Measurements from ENCODE around the gene PWWP2A.

Gene PWWP2A

DNA sequence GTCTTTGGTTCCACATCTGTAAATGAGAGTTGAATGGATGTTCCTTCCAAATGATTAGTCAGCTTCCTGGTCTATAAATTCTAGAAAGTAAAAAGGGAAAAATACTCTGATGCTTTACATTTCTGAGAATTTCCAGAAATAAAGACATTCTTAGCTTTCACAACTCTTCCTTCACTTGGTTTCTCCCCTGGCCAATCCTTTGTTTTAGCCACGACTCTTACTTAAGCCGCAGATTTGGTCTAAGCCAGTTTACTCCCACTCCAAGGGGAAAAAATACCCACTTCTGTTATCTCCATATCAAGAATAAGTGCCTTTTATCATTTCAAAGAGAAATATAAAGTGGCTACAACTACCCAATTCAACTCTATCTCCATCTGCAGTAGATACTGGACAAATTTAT is 29.7 kb downstream of the PWWP2A start:
- Histone ChIP-seq H3K9me3 (ENCODE audit: control insufficient read depth, low read length) (no peaks in the 10 kb centered on the region), H2AFZ (no peak overlapping the region), H3K4me2 (ENCODE audit: low read length) (no peak overlapping the region), H3K9ac (no peak overlapping the region), H3K27me3 (ENCODE audit: control insufficient read depth, insufficient read depth, low read length) (no peaks in the 10 kb centered on the region), H3K27ac (no peak overlapping the region), H3K36me3 (ENCODE audit: control insufficient read depth, insufficient read depth, low read length) (no peaks in the 10 kb centered on the region), H3K4me1 (peaks cover 2% of the 10 kb centered on the region), H3K79me2 (no peaks in the 10 kb centered on the region), H3K4me3 (ENCODE audit: low read depth, low read length) (no peak overlapping the region)
- TF ChIP-seq, protein P1, sequence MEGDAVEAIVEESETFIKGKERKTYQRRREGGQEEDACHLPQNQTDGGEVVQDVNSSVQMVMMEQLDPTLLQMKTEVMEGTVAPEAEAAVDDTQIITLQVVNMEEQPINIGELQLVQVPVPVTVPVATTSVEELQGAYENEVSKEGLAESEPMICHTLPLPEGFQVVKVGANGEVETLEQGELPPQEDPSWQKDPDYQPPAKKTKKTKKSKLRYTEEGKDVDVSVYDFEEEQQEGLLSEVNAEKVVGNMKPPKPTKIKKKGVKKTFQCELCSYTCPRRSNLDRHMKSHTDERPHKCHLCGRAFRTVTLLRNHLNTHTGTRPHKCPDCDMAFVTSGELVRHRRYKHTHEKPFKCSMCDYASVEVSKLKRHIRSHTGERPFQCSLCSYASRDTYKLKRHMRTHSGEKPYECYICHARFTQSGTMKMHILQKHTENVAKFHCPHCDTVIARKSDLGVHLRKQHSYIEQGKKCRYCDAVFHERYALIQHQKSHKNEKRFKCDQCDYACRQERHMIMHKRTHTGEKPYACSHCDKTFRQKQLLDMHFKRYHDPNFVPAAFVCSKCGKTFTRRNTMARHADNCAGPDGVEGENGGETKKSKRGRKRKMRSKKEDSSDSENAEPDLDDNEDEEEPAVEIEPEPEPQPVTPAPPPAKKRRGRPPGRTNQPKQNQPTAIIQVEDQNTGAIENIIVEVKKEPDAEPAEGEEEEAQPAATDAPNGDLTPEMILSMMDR (IDR thresholded peaks at IDR 0.05) = no peak

DNA sequence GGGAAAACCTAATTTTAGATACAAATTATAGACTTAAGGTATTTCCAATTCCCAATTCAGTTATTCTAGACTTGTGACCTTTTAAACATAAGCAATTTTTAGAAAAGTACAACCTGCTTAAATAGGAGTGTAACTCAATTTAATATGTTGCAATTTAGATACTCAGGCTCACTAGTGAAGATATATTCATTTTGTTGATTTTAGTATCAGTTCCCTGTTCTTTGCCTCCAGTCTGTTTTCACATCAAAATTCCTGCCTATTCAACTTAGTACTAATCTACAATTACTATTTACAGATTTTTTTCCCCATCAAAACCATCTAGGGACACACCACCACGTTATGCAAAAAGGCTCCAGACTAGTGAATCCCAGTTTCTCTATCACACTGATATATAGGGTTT is 30.4 kb downstream of the PWWP2A start:
- H3K27me3 ChIP-seq (ENCODE audit: control insufficient read depth, insufficient read depth, low read length) = no peaks in the 10 kb centered on the region
- H2AFZ ChIP-seq = no peak overlapping the region
- no peaks in the 10 kb centered on the region for H3K36me3 ChIP-seq (ENCODE audit: control insufficient read depth, insufficient read depth, low read length)
- no peak overlapping the region for H3K4me2 ChIP-seq (ENCODE audit: low read length)
- no peak overlapping the region for H3K9ac ChIP-seq
- H3K9me3 ChIP-seq (ENCODE audit: control insufficient read depth, low read length) = no peaks in the 10 kb centered on the region
- peaks cover 2% of the 10 kb centered on the region for H3K4me1 ChIP-seq
- H3K79me2 ChIP-seq = no peaks in the 10 kb centered on the region
- TF ChIP-seq, protein P1 (IDR thresholded peaks at IDR 0.05) = no peak
- no peak overlapping the region for H3K4me3 ChIP-seq (ENCODE audit: low read depth, low read length)
- no peak overlapping the region for H3K27ac ChIP-seq

DNA sequence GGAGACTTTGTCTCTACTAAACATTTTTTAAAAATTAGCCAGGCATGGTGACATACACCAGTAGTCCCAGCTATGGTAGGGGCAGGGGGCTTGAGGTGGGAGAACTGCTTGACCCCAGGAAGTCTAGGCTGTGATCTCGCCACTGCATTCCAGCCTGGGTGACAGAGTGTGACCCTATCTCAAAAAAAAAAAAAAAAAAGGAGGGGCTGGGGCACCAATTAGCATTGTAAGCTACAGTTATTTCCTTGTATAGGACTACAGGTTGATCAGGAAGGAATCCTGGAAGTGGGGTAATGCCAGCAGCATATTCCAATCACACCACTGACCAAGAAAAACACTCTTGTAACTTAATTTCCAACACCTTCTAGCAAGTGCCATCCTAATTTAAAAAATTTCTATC is 32.1 kb downstream of the PWWP2A start:
- Histone ChIP-seq H3K9me3 (ENCODE audit: control insufficient read depth, low read length) (no peaks in the 10 kb centered on the region), H3K79me2 (no peaks in the 10 kb centered on the region), H3K4me2 (ENCODE audit: low read length) (no peak overlapping the region), H3K4me1 (peaks cover 2% of the 10 kb centered on the region), H3K27me3 (ENCODE audit: control insufficient read depth, insufficient read depth, low read length) (no peaks in the 10 kb centered on the region), H3K27ac (no peak overlapping the region), H3K9ac (no peak overlapping the region), H3K36me3 (ENCODE audit: control insufficient read depth, insufficient read depth, low read length) (no peaks in the 10 kb centered on the region), H3K4me3 (ENCODE audit: low read depth, low read length) (no peak overlapping the region), H2AFZ (no peak overlapping the region)
- TF ChIP-seq, protein P1 (IDR thresholded peaks at IDR 0.05) = no peak

DNA sequence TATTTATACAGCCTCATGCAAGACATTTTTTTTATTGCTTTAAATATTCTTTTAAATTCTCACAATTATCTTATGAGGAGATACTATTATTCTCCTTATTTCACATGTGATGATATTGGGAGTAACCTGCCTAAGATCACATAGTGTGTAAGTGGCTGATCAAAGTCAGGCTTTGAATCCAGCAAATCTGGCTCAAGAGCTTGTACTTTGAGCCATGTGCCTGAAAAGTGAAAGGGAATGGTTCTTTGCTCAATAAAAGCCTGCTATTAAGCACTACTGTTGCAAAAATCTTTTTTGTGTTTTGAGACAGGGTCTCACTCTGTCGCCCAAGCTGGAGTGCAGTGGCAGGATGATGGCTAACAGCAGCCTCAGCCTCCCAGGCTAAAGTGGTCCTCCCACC is 35.1 kb downstream of the PWWP2A start:
- Histone ChIP-seq H3K4me2 (ENCODE audit: low read length) (no peak overlapping the region), H3K4me1 (no peaks in the 10 kb centered on the region), H3K9ac (no peak overlapping the region), H3K27me3 (ENCODE audit: control insufficient read depth, insufficient read depth, low read length) (no peaks in the 10 kb centered on the region), H3K4me3 (ENCODE audit: low read depth, low read length) (no peak overlapping the region), H3K36me3 (ENCODE audit: control insufficient read depth, insufficient read depth, low read length) (no peaks in the 10 kb centered on the region), H2AFZ (no peak overlapping the region), H3K9me3 (ENCODE audit: control insufficient read depth, low read length) (no peaks in the 10 kb centered on the region), H3K79me2 (no peaks in the 10 kb centered on the region), H3K27ac (no peak overlapping the region)
- TF ChIP-seq, protein P1 (IDR thresholded peaks at IDR 0.05) = no peak

DNA sequence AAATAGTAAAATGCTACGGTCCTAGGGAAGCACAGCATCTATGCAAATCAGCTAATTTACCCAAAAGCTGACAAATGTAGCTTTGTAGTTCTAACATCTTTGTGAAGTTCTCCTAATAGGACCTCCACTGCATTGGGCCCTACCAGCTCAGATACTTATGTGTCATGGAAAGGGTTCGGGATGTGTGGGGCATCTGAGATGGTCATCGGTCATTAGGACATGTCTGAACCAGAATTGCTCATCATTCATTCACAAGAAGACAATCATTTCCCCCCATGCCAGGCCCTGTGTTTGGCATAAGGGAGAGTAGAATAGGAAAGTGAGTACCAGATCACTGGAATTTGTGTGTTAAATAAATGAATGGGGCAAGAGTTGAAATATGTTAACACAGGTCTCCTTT is 35.7 kb downstream of the PWWP2A start:
- Histone ChIP-seq H3K9ac (no peak overlapping the region), H3K27ac (no peak overlapping the region), H3K36me3 (ENCODE audit: control insufficient read depth, insufficient read depth, low read length) (no peaks in the 10 kb centered on the region), H3K79me2 (no peaks in the 10 kb centered on the region), H2AFZ (no peak overlapping the region), H3K4me3 (ENCODE audit: low read depth, low read length) (no peak overlapping the region), H3K4me2 (ENCODE audit: low read length) (no peak overlapping the region), H3K27me3 (ENCODE audit: control insufficient read depth, insufficient read depth, low read length) (no peaks in the 10 kb centered on the region), H3K4me1 (no peaks in the 10 kb centered on the region), H3K9me3 (ENCODE audit: control insufficient read depth, low read length) (no peaks in the 10 kb centered on the region)
- TF ChIP-seq, protein P1 (IDR thresholded peaks at IDR 0.05) = no peak
